GM18507 (cell line): Measurements from ENCODE around the gene PARP8.
A peak's percentile ranks its signal among the peaks of the same experiment; 100 is the strongest.
"Not testable (repeated sequence)": the region's sequence is repeated elsewhere in the genome, so short reads cannot be mapped to it uniquely, and the experiment has no call there.

Experiments used
- DNase-seq: peaks from one replicate; pipeline ENCODE4 v3.0.0; 2011; ENCODE audit warnings: low read depth; ENCODE audit not compliant: insufficient read length; ENCODE audit errors: extremely low spot score
- FAIRE-seq: peaks from 2 replicates; lab custom pipeline; 2011; peaks lifted over from hg19 to GRCh38; lab: Jason Lieb, UNC

PARP8 gene, protein sequence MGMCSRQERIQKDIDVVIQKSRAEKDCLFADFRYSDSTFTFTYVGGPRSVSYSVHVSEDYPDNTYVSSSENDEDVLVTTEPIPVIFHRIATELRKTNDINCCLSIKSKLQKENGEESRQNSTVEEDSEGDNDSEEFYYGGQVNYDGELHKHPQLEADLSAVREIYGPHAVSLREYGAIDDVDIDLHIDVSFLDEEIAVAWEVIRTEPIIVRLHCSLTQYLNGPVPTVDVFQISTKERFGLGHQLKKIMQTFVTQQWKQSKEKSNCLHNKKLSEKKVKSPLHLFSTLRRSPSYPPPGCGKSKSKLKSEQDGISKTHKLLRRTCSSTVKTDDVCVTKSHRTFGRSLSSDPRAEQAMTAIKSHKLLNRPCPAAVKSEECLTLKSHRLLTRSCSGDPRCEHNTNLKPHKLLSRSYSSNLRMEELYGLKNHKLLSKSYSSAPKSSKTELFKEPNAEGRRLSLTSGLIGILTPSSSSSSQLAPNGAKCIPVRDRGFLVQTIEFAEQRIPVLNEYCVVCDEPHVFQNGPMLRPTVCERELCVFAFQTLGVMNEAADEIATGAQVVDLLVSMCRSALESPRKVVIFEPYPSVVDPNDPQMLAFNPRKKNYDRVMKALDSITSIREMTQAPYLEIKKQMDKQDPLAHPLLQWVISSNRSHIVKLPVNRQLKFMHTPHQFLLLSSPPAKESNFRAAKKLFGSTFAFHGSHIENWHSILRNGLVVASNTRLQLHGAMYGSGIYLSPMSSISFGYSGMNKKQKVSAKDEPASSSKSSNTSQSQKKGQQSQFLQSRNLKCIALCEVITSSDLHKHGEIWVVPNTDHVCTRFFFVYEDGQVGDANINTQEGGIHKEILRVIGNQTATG

GRCh38 chr5:50666261-50667022 lies at the start of gene PARP8:
PARP8 (plus strand) TSS chr5:50666637; CDS start chr5:50667096, 459 bp downstream.
- DNase-seq = no peak
- peak; percentile 5 for FAIRE-seq

DNA sequence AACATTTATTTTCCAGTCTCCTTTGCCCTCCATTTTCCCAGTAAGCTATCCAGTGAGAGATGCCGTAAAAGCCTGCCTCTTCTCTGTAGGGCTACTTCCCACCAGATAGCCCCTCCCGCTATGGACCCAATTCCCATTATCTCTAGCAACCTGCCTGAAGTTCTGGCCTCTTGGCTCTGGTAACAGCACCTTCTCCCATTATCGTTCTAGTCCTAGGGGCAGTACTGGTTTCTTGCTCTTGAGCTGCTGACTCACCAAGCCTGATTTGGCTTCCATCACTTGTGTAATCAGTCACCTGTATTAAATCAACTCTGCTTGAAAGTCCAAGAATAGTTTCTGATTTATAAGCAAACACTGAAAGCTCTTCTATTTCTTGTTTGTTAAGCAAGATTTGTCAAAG lies 42.8 kb upstream of the PARP8 start:
- no peak for FAIRE-seq
- no peak for DNase-seq

- not testable (repeated sequence) for DNase-seq, FAIRE-seq
These were observed 31.6 kb upstream of the PARP8 start for GRCh38 chr5:50634866-50635265.

DNA sequence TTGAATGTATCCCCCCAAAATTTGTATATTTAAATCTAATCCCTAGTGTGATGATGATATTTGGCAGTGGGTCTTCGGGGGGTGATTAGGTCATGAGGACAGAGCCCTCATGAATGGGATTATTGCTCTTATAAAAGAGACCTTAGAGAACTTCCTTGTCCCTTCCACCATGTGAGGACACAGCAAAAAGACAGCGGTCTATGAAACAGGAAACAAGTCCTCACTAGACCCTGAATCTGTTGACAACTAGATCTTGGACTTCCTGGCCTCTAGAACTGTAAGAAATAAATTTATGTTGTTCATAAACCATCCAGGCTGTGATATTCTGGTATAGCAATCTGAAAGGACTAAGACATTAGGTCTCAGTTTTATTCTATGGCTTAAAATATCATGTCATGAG lies 28.9 kb upstream of the PARP8 start:
- not testable (repeated sequence) for FAIRE-seq, DNase-seq

GRCh38 chr5:50646591-50646990 lies 19.8 kb upstream of the PARP8 start:
- DNase-seq (no peak), FAIRE-seq (peak; percentile 35)

DNA sequence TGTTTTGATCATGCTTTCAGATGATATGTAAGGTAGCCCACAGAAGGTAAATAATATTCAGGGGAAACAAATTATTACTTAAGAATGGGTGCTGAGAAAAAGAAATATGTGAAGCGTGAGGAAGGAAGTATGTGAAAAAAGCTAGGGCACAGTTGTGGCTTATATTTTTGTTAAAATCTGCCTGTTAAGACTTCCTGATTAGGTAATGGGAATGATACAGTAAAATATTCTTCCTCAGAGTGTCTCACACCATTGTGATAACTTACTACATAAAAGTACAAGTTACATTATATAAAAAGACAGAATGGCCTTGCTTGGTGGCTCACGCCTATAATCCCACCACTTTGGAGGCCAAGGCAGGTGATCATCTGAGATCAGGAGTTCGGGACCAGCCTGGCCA lies 18.7 kb upstream of the PARP8 start:
- FAIRE-seq (no peak), DNase-seq (no peak)

GRCh38 chr5:50653946-50654345 lies 12.5 kb upstream of the PARP8 start:
- peak; percentile 83 for FAIRE-seq
- no peak for DNase-seq

DNA sequence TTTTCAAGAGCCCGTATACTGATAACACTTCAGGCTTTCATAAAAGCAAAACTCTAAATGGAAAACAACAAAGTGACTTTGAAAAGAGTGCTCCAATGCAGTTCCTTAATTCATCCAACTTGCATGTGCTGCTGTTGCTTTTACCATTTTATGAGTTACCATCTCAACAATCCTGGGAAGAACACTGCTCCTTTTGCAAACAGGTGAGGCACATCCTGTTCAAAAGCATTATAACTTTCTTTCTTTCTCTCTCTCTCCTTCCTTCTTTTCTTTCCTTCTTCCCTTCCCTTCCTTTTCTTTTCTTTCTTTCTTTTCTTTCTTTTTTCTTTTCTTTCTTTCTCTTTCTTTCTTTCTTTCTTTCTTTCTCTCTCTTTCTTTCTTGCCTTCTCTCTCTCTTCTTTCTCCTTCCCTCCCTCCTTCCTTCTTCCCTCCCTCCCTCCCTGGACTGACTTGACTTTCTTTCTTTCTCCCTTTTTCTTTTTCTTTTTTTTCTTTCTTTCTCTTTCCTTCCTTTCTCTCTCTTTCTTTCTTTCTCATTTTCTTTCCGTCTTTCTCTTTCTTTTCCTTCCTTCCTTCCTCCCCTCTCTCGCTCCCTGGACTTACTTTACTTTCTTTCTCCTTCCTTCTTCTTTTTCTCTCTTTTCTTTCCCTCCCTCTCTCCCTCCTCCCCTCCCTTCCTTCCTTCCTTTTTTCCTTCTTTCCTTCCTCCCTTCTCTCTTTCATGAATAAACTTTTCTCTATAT lies 11.2 kb upstream of the PARP8 start:
- DNase-seq = no peak
- FAIRE-seq = no peak

DNA sequence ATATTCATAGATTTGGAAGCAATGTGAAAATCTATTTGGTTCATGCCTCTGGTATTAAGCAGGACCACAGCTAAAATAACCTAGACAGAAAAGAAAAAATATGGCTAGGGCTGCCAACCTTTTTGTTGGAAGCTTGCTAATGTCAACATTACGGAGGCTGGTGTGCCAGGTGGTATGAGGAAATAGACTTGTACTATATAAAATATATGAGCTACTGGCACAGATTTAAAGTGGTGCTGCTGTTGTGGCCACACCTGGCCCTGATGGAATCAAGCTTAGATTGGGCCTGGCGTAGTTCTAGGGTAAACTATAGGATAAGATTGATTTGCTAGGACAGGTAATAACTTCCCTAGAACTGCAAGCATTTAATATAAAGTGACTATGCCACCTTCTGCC lies 10.6 kb upstream of the PARP8 start:
- DNase-seq = no peak
- FAIRE-seq = no peak

DNA sequence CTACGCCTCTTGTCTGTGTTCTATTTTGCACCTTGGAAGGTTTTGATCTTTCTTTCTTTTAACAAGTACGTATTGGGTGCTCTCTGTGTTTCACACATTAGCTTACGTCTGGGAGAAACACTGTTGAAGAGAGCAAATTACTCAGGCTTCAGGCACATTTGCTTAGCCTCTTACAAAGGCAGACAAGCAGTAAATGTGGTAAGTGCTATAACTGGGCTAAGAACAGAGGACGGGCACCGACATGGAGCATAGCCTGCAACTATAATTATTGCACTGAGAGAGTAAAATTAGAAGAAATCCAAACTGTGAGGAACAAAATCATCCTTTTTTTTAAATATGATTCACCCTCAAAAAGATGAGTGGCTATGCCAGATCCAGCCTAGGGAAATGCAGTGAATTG lies 9.4 kb upstream of the PARP8 start:
- FAIRE-seq = no peak
- DNase-seq = no peak

- FAIRE-seq (no peak), DNase-seq (no peak)
These were observed 8.2 kb upstream of the PARP8 start for GRCh38 chr5:50658246-50658645.

DNA sequence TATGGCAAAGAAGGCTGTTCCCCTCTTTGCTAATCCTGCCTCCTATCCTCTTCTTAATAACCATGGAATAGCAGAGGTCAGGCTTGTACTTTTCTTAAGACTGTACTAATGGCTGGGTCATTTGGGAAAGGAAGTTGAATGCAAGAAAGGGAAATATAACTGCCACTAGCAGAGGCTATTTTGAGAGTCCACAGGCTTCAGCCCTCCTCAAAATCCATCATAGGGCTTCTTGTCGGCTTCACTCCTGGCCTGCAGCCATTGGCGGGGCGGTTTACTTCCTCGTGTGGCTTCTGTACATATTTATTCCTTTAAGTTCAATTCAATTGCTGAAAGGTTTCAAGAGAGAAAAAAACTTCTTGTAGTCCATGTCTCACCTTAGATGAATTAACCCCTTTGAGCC lies 2.8 kb upstream of the PARP8 start:
- no peak for DNase-seq
- FAIRE-seq = no peak

DNA sequence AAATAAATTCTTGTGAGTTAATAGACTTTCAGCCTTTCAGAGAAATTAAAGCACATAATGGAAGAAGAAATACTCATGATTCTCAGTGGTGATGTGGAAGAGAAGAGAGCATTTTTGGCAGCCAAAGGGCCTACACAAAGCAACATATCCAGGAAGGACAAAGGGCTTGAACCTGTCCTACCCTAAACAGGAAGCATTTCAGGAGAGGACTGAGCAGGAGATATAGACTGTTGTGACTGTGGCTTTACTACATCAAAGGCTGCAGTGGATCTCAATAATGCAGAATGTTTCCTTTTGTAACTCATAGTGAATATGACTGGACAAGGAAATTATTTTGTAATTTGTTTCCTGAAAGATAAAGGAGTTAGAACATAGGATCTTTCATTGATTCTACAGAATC lies 1.3 kb upstream of the PARP8 start:
- DNase-seq (no peak), FAIRE-seq (peak; percentile 33)

- FAIRE-seq = peak; percentile 83
- not testable (repeated sequence) for DNase-seq
These were observed 655 bp upstream of the PARP8 start for GRCh38 chr5:50665761-50666202.

GRCh38 chr5:50667023-50667652 lies 701 bp downstream of the PARP8 start:
- DNase-seq (no peak), FAIRE-seq (no peak)

GRCh38 chr5:50667653-50668595 lies 1.5 kb downstream of the PARP8 start:
- no peak for DNase-seq
- FAIRE-seq = peak; percentile 86

DNA sequence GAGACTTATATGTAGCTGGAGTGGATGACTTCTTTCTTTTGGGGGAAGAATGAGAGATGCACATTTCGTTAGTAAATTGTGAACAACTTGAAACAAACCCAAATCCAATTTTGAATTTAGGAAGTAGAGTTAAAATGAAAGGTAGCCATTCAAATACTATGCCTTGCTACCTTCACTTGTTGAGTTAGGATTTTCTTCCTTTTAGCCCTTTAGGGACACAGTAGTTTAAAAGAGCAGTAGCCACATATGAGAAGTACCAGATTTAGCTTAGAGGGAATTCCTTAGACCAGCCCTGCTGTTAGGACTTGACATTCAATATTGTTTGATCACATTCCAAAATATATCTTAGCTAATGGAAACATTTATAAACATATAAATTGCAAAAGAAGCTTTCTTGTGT lies 2.2 kb downstream of the PARP8 start:
- FAIRE-seq = peak; percentile 12
- not testable (repeated sequence) for DNase-seq

DNA sequence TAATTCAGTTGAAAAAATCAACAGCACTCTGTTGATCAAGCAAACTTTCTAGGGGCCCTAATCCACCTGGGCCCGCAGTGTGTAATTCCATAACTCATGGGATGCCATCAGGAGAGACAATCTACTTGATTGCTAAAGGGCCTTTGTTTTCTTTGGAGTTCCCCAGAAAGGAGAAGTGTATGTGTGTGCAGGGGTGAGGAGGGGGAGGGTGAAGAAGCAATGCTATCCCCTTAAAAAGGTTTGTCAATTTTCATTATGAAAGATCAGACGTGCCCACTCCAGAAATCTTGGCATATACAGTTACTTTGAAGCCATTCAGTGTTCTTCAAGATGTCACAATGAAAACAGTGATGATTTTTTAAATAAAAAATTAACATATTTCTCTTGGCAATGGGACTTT lies 6.2 kb downstream of the PARP8 start:
- no peak for DNase-seq
- FAIRE-seq = no peak
